MM.1S (cell line): Measurements from ENCODE around the gene SHD.

Experiments used
- EZH2 ChIP-seq: fragments of 300-600 bp; sonication (generic); optimal IDR thresholded peaks from 2 replicates; pipeline ENCODE3; 2017; ENCODE audit warnings: low read depth, mild to moderate bottlenecking, antibody characterized with exemption, low read length, mixed read lengths
- TF ChIP-seq, protein P1 (sequence below): fragments of 300-600 bp; sonication (generic); IDR thresholded peaks from 2 replicates; pipeline ENCODE4 v1.5.1; 2016; ENCODE audit warnings: antibody characterized with exemption, low read length, mixed read lengths

DNA sequence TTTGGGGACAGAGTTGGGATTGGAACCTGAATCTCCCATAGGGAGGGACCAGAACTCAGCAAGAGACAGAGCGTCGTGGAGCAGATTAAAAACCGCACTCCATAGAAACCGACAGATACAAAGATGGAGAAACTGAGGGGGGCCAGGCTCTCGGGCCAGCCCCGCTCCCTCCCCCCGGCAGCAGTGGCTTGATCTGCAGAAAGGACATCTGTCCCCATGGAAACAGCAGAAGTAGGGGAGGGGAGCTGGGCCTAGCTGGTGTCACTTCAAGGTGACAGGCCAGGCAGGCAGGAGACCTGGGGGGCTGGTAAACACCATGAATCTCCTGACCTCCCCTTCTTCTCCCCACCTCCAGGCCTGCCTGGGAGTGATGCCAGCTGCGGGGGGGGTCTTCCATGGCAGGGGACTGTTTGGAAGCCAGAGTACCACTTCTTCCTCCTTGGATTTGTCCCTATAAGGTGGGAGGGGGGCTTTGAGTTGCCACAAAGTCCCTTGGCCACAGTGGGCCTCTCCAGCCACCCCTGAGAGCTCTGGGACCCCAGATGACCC is 12.2 kb downstream of the SHD start:
- no peak for TF ChIP-seq EZH2
- TF ChIP-seq, protein P1, sequence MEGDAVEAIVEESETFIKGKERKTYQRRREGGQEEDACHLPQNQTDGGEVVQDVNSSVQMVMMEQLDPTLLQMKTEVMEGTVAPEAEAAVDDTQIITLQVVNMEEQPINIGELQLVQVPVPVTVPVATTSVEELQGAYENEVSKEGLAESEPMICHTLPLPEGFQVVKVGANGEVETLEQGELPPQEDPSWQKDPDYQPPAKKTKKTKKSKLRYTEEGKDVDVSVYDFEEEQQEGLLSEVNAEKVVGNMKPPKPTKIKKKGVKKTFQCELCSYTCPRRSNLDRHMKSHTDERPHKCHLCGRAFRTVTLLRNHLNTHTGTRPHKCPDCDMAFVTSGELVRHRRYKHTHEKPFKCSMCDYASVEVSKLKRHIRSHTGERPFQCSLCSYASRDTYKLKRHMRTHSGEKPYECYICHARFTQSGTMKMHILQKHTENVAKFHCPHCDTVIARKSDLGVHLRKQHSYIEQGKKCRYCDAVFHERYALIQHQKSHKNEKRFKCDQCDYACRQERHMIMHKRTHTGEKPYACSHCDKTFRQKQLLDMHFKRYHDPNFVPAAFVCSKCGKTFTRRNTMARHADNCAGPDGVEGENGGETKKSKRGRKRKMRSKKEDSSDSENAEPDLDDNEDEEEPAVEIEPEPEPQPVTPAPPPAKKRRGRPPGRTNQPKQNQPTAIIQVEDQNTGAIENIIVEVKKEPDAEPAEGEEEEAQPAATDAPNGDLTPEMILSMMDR: no peak
